Subcutaneous adipose tissue (tissue), 4 donors: Measurements from ENCODE around the gene ERF. TPM values are rescaled to one million over a fixed set of nuclear protein-coding genes. Genes with fewer than 3 reads are reported as not detected.

ENCODE experiments used
- CTCF ChIP-seq: fragments of 450-650 bp; IDR thresholded peaks from one replicate; pipeline ENCODE4 v1.5.1; 2016; ENCODE audit warnings: low read depth, mild to moderate bottlenecking, control low read depth, antibody characterized with exemption, moderate library complexity
- total RNA-seq, 4 donors: library from RNA; depleted of rRNA; stranded (reverse); fragments of >200 nt; gene quantifications; one replicate each; pipeline ENCODE4 v1.1.0, GENCODE V29; 2016

Gene ERF
- total RNA-seq, 4 donors from 2014 or later: 9.9 to 19.4 (median 14.0) TPM

GRCh38 chr19:42294471-42295137 is 39.7 kb upstream of the ERF start:
- no peak for TF ChIP-seq CTCF

- TF ChIP-seq CTCF: no peak
Observed at GRCh38 chr19:42293948-42294347, 39.0 kb upstream of the ERF start.

GRCh38 chr19:42293540-42293939 is 38.6 kb upstream of the ERF start:
- no peak for TF ChIP-seq CTCF

- TF ChIP-seq CTCF: no peak
Observed at GRCh38 chr19:42292963-42293362, 38.0 kb upstream of the ERF start.

- no peak for TF ChIP-seq CTCF
Observed at GRCh38 chr19:42292042-42292960, 37.4 kb upstream of the ERF start.

- no peak for TF ChIP-seq CTCF
Observed at GRCh38 chr19:42291435-42291810, 36.5 kb upstream of the ERF start.
